Measurements from ENCODE around the gene GSTO1.

- TF ChIP-seq POU6F1 (CRISPR knock-in tag; IDR thresholded peaks at IDR 0.05; ENCODE audit: borderline replicate concordance, low read depth) (no peak), PATZ1 (CRISPR knock-in tag; IDR thresholded peaks at IDR 0.05; ENCODE audit: borderline replicate concordance) (no peak), GLIS3 (CRISPR knock-in tag; IDR thresholded peaks at IDR 0.05) (no peak), CREB5 (CRISPR knock-in tag; IDR thresholded peaks at IDR 0.05; ENCODE audit: low read depth) (no peak), ARNTL (CRISPR knock-in tag; IDR thresholded peaks at IDR 0.05; ENCODE audit: borderline replicate concordance, low read depth) (no peak), ZFP3 (CRISPR knock-in tag; IDR thresholded peaks at IDR 0.05) (no peak), BACH2 (CRISPR knock-in tag; IDR thresholded peaks at IDR 0.05; ENCODE audit: borderline replicate concordance) (no peak)
Observed at GRCh38 chr10:104315486-104315921, 60.8 kb downstream of the GSTO1 start.
